GM13977 (cell line): Measurements from ENCODE around the gene MYBL2.
"Not testable (repeated sequence)": the region's sequence is repeated elsewhere in the genome, so short reads cannot be mapped to it uniquely, and the experiment has no call there.

Source experiments
- DNase-seq: peaks from one replicate; pipeline ENCODE4 v3.0.0; 2012; ENCODE audit warnings: low spot score
- CTCF ChIP-seq: IDR thresholded peaks from 2 replicates; pipeline ENCODE4 v1.5.1; 2012; ENCODE audit warnings: mild to moderate bottlenecking, control low read depth; ENCODE audit not compliant: insufficient read depth; ENCODE audit errors: extremely low read depth, missing control alignments
- in situ Hi-C: fragments of 300-500 bp; cut with MboI; formaldehyde crosslinking; loops from one replicate; pipeline ENCODE4 v1.12.0; 2022; ENCODE audit warnings: low sequenced_read_pairs, low pct_unique_long_range_greater_than_20kb, mixed read lengths, inconsistent platforms; ENCODE audit not compliant: unreplicated experiment

The MYBL2 gene

GRCh38 chr20:43666376-43667328, at the start of gene MYBL2:
Gene MYBL2, plus strand, starts transcription at chr20:43667114. Its CDS starts 170 bp downstream, at chr20:43667284.
- in situ Hi-C loops, result no loop called here
- TF ChIP-seq CTCF, result no peak
- DNase-seq, result peak; percentile 92

- in situ Hi-C loops, result no loop called here
- no peak for DNase-seq
These were observed 35.3 kb upstream of the MYBL2 start for GRCh38 chr20:43631598-43631997.

GRCh38 chr20:43636429-43636828, 30.5 kb upstream of the MYBL2 start:
- in situ Hi-C loops, result no loop called here
- DNase-seq, result no peak
- no peak for TF ChIP-seq CTCF

More at GRCh38 chr20:43631598-43631997, 35.3 kb upstream of the MYBL2 start:
- TF ChIP-seq CTCF, result no peak

- in situ Hi-C loops, result no loop called here
- TF ChIP-seq CTCF, result no peak
- DNase-seq, result no peak
These were observed 24.4 kb upstream of the MYBL2 start for GRCh38 chr20:43642548-43642947.

- no peak for TF ChIP-seq CTCF
- in situ Hi-C loops, result no loop called here
- DNase-seq, result no peak
These were observed 15.9 kb upstream of the MYBL2 start for GRCh38 chr20:43650997-43651525.

GRCh38 chr20:43651650-43652184, 15.2 kb upstream of the MYBL2 start:
- DNase-seq, in situ Hi-C loops: not testable (repeated sequence)

- in situ Hi-C loops, result no loop called here
- TF ChIP-seq CTCF, result no peak
- no peak for DNase-seq
These were observed 12.9 kb upstream of the MYBL2 start for GRCh38 chr20:43653966-43654365.

GRCh38 chr20:43655176-43655575, 11.7 kb upstream of the MYBL2 start:
- DNase-seq, in situ Hi-C loops: not testable (repeated sequence)
